Glomerular visceral epithelial cell (primary cell): ENCODE results near the gene LMO2.
"Not testable (repeated sequence)": the region's sequence is repeated elsewhere in the genome, so short reads cannot be mapped to it uniquely, and the experiment has no call there.

Experiments used
- DNase-seq: peaks from one replicate; pipeline ENCODE4 v3.0.0-alpha.2; 2016; ENCODE audit errors: extremely low spot score

The LMO2 gene

DNA sequence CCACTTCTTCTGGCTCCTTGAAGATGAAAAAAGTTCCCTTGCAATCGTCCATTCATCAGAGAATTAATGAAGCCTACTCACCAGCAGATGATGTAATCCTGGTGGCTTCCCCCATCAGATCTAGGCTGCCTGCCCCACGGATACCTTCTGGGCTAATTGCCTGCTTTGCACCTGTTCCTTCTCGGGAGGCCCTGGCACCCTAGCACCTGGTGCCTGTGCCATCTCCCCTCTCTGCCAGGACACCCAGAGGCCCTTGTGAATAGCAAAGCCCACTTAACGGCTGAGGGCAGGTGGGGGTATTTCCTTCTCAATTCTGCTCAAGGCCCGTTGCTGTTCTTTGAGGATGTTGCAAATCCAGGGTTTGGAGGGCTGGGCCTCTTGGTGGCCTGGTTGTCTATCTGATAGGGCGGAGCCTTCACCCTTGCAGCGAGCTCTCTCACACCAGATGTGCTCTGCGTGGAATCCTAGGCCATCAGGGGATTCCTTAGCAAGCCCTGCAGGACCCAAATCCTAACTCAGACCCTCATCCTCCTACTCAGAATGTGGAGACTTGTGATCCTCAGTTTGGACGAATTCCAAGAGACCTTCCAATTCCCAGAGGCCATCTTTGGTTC lies at the start of gene LMO2:
Gene LMO2, minus strand, starts transcription at position 363 of the 614 bp plus-strand sequence. CDS start 22,360 bp downstream, outside the sequence.
- DNase-seq: no peak

DNA sequence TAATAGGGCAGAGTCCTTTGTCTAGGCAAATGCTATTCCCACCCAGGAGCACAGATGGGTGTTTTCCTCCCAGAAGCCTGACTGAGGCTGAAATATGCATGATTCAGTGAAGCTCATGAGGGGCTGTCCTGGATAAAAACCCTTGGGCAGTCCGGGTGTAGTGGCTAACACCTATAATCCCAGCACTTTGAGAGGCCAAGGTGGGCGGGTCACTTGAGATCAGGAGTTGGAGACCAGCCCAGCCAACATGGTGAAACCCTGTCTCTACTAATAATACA lies 48.6 kb upstream of the LMO2 start:
- DNase-seq: no peak

- DNase-seq: no peak
These were observed 45.1 kb upstream of the LMO2 start for GRCh38 chr11:33936725-33937604.

GRCh38 chr11:33935461-33936456 lies 43.9 kb upstream of the LMO2 start:
- DNase-seq: no peak

DNA sequence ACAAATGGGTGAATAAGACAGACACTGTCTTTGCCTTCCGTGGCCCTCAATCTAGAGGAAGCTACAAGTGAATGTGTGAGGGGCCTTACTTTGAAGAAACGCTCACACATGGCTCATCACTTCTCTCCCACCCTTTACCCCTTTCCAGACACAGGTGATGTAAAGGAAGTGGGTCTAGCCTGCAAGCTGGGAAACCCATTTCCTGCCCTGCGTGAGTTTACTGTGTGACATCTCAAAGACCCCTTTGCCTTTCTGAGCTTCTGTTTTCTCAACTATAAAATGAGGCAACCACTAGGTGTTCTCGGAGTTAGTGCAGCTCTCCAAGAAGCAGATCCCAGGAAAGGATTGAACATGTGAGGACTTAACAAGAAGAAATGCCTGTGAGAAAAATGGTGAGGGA lies 43.1 kb upstream of the LMO2 start:
- no peak for DNase-seq

- DNase-seq: no peak
These were observed 42.6 kb upstream of the LMO2 start for GRCh38 chr11:33934450-33934849.

DNA sequence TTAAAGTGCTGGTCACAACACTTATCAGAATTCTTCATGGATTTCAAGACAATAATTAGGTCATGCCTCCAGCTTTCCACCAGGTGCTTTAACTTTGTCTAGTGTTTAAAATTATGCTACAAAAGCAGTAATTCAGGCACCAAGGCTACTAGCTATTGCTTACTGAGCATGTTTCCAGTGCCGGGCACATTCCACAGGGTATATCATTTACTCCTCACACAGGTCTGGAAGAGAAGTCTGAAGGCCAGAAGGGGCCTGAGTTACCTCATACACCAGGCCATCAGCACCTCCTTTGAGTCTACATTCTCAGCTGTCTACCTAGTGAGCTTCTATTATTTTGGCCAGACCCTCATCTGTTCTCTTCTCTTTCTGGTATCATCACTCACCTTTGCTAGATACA lies 41.7 kb upstream of the LMO2 start:
- no peak for DNase-seq

DNA sequence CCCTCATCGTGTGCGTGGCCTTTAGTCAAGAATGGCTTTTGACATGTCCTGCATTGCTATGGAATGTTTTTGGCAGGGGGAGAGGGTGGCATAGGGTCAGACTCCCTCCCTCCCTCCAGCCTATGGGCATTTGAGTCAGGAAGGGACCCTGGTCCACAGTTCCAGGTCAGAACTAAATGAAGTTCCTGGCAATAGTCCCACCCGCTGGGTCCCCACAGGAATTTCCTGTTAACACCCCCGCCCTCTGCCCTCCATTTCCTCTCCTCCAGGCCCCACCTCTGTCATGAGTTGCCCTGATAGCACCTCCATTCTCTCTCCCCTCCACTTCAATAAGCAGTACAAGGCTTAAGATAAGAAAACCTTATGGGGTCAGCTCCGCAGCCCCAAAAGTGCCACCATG lies 40.8 kb upstream of the LMO2 start:
- no peak for DNase-seq

- not testable (repeated sequence) for DNase-seq
These were observed 40.0 kb upstream of the LMO2 start for GRCh38 chr11:33931739-33932366.

DNA sequence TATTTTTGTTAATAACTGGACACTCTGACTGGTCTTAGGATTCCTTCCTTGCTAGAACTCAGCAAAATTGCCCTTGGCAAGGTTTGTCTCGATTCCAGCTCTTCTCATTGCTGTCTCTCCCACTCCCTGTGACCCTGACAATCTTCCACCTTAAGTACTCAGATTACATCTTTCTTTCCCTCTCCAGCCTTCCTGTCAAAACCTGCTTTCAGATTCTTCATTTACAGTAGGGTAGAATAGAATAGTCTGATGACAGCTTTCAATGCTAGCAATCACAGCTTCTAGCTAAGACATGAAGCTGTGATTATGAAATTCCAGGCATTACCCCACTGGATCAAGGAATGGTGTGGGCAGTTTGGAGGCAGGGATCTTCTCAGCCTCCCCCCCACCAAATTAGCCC lies 39.2 kb upstream of the LMO2 start:
- DNase-seq: no peak

DNA sequence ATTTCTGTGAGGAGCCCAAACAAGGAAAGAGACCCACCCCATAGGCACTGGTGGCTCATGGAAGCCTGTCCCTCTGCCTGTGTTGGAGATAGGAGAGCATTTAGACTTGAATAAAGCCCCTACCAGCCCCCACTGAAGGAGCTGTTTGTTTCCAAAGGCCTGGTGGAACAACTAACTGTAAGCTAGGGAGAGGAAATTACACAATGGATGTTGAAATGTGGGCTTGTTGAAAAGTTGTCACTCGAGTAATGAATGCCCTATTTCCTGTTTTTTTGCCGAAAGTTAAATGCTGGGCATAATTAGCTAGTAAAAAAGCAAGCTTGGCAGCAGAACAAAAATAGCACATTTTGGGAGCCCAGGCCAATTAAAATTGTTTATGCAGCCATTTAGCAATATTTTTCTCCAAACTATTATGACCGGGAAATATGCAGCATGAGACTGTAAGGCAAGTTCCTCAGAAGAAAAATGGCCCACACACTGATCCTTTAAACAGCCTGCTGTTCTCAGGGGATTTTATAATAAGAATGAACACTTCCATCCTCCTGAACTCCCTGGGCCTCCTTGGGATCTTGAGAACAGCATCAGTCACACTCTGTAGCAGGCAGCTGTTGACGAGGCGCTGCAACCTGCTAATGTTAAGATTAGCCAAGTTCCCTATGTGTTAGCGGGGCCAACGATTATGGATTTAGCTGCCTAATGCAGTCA lies 38.6 kb upstream of the LMO2 start:
- DNase-seq: no peak

DNA sequence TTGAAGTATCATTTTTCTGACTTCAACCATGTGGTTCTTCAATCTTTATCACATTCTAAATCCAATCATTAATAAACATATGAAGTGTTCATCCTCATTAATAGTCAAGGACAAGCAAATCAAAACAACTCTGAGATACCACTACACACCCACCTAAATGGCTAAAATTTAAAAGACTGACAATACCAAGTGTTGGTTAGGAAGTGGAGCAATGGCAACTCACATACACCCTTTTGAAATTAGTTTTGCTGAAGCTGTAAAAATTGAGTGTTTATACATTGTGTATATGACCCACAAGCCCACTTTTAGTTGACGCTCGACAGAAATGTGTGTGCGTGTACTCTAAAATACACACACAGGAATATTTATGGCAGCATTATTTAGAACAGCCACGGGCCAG lies 36.7 kb upstream of the LMO2 start:
- DNase-seq: no peak

- no peak for DNase-seq
These were observed 35.0 kb upstream of the LMO2 start for GRCh38 chr11:33926671-33927552.

GRCh38 chr11:33924341-33924740 lies 32.5 kb upstream of the LMO2 start:
- no peak for DNase-seq

- DNase-seq: no peak
These were observed 31.8 kb upstream of the LMO2 start for GRCh38 chr11:33923626-33924025.

DNA sequence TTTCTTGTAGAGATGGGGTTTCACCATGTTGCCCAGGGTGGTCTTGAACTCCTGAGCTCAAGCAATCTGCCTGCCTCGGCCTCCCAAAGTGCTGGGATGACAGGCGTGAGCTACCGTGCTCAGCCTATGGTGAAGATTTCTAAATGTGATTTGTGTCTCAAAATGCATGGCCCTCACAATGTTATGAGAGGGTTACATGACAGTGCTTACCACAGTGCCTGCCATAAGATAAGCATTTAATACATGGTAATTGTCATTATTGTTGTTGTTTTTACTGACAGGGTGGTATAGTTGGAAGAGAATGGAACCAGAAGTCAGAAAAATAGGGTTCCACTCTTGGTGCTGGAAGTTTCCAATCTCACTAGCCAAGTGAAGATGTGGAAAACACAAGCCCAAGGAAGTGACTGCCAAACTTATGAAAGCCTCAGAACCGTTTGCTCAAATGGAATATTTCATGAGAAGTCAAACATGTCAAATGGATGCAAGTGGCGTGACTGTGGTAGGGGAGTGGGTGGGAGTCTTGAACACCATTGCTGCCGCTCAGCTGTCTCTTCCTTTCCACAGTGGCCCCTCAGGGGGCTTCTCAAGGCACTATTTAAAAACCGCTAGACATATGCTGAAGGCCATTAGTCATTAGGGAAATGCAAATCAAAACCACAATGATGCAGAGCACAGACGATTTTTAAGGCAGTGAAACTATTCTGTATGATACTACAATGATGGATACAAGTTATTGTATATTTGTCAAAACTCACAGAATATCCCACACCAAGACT lies 29.1 kb upstream of the LMO2 start:
- no peak for DNase-seq

DNA sequence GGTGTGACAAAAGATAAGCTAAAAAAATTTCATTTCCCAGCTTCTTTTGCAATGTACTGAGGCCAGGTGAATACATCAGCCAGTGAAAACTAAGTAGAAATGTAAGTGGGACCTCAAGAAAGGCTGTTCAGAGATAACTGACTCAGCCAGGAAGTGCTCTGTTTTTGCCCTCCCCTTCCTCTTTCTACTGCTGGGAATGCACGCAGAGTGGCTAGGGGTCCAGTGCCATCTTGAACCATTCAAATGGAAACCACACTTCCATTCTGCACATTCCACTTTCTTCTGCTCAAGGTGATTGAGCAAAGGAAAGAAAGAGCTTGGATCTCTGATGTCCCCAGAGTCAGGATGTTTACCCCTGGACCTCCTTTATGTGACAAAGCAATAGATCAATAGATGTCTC lies 27.8 kb upstream of the LMO2 start:
- DNase-seq: no peak

DNA sequence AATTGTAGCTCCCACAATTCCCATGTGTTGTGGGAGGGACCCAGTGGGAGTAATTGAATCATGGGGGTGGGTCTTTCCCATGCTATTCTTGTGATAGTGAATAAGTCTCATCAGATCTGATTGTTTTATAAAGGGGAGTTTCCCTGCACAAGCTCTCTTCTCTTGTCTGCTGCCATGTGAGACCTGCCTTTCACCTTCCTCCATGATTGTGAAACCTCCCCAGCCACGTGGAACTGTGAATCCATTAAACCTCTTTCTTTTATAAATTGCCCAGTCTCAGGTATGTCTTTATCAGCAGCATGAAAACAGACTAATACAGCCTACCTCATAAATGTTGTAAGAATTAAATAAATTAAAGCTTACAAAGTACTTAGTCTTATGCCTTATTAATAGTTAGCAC lies 25.5 kb upstream of the LMO2 start:
- DNase-seq: not testable (repeated sequence)

GRCh38 chr11:33916736-33917135 lies 24.9 kb upstream of the LMO2 start:
- no peak for DNase-seq
